RPMI7951 (cell line): ENCODE measurements around the gene BLTP2. TPM values are rescaled to one million over a fixed set of nuclear protein-coding genes. Genes with fewer than 3 reads are reported as not detected.
"Not testable (repeated sequence)": the region's sequence is repeated elsewhere in the genome, so short reads cannot be mapped to it uniquely, and the experiment has no call there.

Experiments
- DNase-seq: peaks from one replicate; pipeline ENCODE4 v3.0.0-alpha.2; 2012; ENCODE audit warnings: low read depth
- total RNA-seq: library from RNA; depleted of rRNA; stranded (reverse); fragments of >200 nt; shearing (Covaris generic); gene quantifications from 2 replicates; pipeline ENCODE4 v1.2.3, GENCODE V29; 2014

BLTP2 gene
- total RNA-seq, 1 experiment from 2014 or later, result 58.4 TPM

- DNase-seq, result no peak
These were observed 1.2 kb upstream of the BLTP2 start for GRCh38 chr17:28646039-28646754.

GRCh38 chr17:28645576-28645939, 600 bp upstream of the BLTP2 start:
- DNase-seq, result no peak

- peak; percentile 63 for DNase-seq
These were observed 773 bp downstream of the BLTP2 start for GRCh38 chr17:28643983-28644786.

DNA sequence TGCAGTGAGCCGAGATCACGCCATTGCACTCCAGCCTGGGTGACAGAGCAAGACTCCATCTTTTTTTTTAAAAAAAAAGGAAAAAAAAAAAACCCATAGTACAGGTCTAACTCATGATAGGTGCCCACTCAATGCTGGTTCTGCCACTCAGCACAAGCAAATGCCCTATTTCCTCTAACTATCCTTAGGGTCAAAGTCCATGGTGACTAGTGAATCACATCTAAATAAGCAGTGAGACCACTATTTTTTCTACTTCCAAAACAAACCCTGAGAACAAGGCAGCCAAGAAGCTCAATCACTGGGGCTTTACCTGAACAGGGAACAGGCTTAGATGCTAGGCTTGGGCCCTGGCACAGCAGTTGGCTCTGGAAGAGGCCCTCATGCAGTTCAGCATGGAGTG, 3.4 kb downstream of the BLTP2 start:
- DNase-seq, result no peak

DNA sequence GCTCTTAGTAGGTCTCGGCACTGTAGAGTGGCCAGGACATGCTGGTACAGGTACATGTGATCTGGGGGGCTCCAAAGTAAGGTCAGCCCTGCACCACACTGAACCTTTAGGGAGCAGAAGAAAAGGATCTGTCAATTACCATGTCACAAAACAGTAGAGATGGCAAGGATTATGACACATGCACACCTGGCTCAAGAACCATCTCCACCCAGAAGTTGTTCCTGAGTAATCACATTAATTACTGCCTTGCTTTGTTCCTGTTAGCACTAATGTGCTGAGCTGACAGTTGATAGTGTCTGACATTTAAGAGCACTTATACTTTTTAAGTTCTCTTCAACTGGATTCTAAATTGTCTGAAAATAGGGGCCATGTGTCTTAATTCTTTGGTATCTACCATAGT, 9.5 kb downstream of the BLTP2 start:
- no peak for DNase-seq

GRCh38 chr17:28634206-28634865, 10.6 kb downstream of the BLTP2 start:
- DNase-seq, result no peak

DNA sequence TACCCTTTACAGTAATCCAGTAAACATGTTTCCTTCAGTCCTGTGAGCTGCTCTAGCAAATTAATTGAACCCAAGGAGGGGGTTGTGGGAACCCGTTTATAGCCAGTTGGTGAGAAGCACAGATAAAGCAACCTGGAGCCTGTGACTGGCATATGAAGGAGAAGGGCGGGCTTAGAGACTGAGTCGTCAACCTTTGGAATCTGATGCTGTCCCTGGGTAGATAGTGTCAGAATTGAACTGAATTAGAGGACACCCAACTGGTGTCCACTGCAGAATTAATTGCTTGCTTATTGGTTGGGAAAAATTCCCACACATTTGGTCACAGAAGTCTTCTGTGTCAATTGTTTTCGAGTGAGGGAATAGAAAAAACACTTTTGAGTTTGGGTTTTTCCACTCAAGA, 18.1 kb downstream of the BLTP2 start:
- no peak for DNase-seq

DNA sequence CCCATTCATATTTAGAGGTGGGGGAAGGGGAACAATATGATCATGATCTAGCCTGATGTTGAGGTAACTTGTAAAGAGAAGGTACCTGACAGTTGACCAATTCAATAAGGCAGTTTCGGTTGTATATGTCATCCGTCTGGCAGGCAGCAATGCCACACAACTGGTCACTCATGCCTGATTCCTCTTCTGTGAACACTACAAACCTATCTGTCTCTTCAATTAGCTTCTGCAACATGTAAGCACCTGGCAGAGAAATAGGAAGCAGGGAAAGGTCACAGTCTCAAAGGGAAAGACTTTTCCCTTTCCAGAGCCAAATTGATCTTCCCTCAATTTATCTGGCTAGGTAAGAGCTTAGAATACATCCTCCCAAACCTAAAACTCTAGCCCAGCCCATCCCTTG, 20.8 kb downstream of the BLTP2 start:
- DNase-seq, result no peak

DNA sequence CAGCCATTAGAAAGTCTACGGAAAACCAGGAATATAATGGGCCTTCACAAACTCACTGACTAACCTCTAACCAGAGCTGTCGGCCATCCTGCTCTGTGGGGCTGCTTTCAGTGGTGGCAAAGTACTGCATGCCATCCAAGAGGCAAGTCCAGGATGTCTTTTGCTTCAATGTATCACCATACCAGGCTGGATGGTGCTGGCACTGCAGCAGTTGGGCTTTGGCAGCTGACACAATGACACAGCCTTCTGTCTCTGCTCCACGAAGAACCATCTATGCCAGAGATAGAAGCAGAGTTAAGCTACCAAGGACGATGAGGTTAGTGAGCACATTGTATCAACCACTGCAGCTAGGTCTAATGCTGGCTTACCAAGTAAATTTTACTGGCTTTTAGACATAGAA, 21.3 kb downstream of the BLTP2 start:
- DNase-seq, result no peak

- DNase-seq, result no peak
These were observed 22.8 kb downstream of the BLTP2 start for GRCh38 chr17:28622186-28622585.

DNA sequence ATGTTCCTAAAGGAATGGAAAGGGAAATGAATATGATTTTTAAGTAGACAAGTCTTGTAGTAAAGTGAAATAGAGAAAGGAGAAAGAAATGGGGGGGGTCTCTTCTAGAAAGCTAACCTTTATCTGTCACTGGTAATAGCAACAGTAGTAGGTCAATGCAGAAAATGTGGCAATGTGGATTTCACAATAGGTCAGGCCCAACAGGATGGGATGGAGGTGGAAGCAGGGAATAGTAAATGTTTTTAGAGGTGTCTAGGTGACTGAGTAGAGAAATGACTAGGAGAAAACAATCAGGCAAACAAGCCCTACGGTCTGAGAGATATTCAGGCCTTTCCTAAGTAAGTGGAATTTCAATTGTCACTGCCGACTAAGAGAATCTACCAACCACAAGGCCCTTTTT, 24.9 kb downstream of the BLTP2 start:
- no peak for DNase-seq

GRCh38 chr17:28618464-28618863, 26.5 kb downstream of the BLTP2 start:
- DNase-seq, result no peak

GRCh38 chr17:28616281-28616680, 28.7 kb downstream of the BLTP2 start:
- no peak for DNase-seq

DNA sequence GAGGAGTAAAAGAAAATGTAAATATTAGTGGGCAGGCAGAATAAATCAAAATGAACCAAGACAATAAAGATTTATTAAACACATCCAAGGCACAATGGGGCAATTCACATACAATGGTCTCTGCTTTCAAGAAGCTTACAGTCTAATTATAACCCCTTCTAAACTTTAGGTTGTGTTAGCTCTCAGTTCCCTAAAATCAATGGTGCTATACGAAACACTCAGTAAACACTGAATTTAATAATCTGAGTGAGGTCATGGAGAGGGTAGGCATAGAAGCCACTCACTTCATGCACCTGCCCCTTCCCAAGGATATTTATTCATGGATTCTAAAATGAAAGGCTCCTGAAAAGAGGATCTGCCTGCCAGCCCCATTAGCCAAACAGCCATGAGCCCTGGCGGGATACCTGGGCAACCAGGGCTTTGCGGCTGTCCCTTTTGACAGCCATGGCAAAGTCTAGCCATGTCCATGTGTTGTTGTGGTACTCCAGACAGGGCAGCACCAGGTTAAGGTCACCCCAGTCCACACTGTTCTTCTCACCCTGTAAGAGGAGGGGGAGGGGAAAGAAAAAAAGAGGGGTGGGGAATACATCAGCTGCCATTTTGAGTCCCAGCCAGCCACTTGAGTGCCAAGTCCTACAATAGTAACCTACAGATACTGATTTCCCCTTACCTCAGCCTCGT, 29.6 kb downstream of the BLTP2 start:
- no peak for DNase-seq

GRCh38 chr17:28613931-28614381, 31.0 kb downstream of the BLTP2 start, which contains the start of gene RSKR:
TSS of gene RSKR (minus strand) at chr17:28614185. CDS start at chr17:28614161, 24 bp downstream.
- no peak for DNase-seq

- DNase-seq, result peak; percentile 10
These were observed 31.8 kb downstream of the BLTP2 start for GRCh38 chr17:28612936-28613872.

GRCh38 chr17:28612531-28612930, 32.4 kb downstream of the BLTP2 start:
- DNase-seq, result no peak

- no peak for DNase-seq
These were observed 34.6 kb downstream of the BLTP2 start for GRCh38 chr17:28610376-28610775.

DNA sequence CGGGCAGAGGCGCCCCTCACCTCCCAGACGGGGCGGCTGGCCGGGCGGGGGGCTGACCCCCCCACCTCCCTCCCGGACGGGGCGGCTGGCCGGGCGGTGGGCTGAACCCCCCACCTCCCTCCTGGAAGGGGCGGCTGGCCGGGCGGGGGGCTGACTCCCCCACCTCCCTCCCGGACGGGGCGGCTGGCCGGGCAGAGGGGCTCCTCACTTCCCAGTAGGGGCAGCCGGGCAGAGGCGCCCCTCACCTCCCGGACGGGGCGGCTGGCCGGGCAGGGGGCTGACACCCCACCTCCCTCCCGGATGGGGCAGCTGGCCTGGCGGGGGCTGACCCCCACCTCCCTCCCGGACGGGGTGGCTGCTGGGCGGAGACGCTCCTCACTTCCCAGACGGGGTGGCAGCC, 40.9 kb downstream of the BLTP2 start:
- not testable (repeated sequence) for DNase-seq

GRCh38 chr17:28599311-28600184, 45.4 kb downstream of the BLTP2 start:
- peak; percentile 88 for DNase-seq
